HG02870 (cell line): Measurements from ENCODE around the gene CATSPERE.
A peak's percentile ranks its signal among the peaks of the same experiment; 100 is the strongest.
"Not testable (repeated sequence)": the region's sequence is repeated elsewhere in the genome, so short reads cannot be mapped to it uniquely, and the experiment has no call there.

Experiments
- ATAC-seq: cut with Tn5 transposase; IDR thresholded peaks from one replicate; pipeline ENCODE4 v1.9.1; 2021; ENCODE audit warnings: mild to moderate bottlenecking, moderate library complexity; ENCODE audit not compliant: unreplicated experiment

Gene CATSPERE

DNA sequence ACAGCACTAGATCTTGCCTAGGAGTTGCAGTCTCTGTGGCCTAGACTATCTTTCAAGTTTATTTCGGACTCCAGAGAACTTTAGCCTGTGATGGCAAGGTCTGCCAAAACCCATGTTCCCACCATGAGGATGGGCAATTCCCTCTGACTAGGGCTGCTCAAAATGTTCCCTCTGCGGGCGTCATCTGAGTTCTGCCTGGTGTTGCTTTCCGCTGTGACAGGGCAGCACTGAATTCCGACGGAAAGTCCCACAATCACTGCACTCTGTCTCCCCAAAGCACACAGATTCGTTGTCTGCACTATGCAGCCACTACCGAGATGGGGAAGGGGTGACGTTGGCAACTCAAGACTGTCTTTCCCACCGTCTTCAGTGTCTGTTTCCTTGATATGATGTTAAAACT lies 75.2 kb downstream of the CATSPERE start:
- ATAC-seq: no peak

DNA sequence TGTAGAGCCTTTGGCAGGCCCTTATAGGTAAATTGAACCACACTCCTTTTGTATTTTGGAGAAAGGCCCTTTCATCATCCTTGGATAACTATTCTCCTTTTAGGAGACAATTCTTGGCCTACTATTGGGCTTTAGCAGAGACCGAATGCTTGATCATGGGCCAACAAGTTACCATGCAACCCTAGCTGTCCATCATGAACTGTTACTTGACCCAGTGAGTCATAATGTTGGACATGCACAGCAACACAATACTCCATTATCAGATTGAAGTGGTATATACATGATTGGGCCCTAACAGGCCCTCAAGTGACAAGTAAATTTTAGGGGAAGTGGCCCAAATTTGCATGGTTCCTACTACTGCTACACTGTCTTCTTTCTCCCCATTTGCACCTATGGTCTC lies 84.4 kb downstream of the CATSPERE start:
- no peak for ATAC-seq

DNA sequence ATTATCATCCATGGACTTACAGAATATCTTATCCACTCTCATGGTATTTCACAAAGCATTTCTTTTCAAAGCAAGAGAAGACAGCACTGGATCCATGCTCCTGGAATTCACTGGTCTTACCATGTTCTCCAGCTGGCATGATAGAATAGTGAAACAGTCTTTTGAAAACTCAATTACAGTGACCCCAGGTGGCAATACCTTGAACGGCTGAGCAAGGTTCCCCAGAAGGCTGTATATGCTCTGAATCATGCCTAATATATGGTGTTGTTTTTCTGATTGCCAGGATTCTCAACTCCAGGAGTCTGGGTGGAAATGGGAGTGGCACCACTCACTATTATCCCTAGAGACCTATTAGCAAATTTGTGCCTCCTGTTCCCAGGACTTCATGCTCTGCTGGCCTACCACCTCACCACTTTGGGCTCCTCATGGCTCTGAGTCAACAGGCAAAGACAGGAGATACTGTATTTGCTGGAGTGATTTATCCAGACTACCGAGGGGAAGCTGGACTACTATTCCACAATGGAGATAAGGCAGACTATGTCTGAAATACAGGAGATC lies 87.6 kb downstream of the CATSPERE start:
- no peak for ATAC-seq

DNA sequence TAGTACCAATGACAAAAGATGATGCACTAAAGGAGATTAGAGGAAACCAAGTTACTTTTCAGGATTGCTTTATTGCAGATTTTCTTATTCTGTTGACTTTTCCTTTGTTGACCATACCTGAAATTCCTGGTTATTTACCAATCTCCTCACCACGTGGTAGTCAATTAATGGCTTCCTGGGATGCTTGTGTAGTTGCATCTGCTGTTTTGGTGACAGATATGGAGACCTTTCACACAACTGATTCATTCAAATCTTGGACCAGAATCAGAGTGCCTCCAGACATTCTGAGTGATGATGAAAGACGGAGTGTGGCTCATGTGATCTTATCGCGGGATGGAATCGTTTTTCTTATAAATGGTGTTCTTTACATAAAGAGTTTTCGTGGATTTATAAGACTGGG lies 91.3 kb downstream of the CATSPERE start:
- no peak for ATAC-seq

DNA sequence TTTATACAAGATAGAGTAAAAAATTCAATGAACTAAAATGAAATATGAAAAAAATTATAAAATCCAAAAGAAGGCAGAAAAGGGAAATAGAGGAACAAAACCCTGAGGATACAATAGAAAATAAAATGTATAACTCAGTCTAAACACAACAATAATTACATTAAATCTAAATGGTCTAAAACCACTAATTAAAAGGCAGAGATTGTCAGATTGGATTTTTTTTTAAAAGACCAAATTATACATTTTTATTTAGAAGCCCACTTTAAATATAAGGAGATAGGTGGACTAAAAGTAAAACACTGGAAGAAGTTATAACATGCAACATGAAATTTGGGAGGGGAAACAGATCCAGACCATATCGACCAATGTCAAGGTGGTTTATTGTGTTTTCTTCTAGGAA lies 95.2 kb downstream of the CATSPERE start:
- ATAC-seq: no peak

DNA sequence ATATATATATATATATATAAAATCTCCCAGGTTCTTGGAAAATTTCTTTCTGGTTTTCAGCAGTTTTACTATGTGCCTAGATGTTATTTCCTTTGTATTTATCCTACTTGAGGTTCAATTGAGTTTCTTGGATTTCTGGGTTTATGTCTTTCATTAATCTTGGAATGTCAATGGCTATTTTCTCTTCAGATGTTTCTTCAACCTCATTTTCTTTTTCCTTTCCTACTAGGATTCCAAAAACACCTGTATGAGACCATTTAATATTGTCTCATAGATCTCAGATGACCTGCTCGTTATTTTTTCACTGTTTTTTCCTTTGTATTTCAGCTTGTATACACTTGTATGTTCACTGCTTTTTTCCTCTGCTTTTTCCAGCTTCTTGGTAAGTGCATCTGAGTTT lies 96.5 kb downstream of the CATSPERE start:
- no peak for ATAC-seq

DNA sequence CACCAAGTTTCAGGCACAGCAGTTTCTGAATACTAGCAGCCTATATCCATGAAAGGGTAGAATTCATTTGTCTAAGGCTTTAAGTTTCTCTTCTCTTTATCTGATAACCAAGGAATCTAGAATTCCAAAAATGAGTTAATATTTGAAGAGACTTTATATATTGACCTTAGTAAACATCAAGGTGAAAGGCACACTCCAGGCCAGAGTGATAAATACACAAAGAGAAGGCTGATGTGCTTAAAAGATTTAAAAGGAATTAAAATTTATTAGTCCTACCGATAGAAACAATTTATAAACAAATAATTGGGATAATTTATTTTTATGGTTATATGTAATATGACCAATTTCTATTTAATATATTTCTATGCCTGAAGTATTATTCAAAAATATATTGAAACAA lies 98.5 kb downstream of the CATSPERE start:
- ATAC-seq: no peak

DNA sequence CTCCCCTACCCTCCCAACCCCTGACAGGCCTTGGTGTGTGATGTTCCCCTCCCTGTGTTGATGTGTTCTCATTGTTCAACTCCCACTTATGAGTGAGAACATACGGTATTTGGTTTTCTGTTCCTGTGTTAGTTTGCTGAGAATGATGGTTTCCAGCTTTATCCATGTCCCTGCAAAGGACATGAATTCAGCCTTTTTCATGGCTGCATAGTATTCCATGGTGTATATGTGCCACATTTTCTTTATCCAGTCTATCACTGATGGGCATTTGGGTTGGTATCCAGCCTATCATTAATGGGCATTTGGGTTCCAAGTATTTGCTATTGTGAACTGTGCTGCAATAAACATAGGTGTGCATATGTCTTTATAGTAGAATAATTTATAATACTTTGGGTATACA lies 101.8 kb downstream of the CATSPERE start:
- not testable (repeated sequence) for ATAC-seq

DNA sequence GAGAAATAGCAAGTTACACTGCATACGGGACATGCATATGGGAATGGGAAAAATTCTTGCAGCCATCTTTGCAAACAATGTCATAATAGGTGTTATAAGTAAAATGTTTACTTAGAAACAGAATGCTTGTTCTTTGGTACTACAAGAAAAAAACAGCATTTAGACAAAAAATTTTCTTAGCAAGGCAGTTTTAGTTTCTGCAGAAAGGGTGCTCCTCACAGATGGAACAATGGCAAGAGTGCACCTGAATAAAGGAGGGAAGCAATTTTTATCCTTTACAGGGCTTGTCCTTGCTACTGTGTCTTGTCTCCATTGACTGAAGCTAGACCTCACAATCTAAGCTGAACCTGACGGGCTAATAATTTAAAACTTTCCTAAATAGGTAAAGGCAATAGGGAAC lies 112.7 kb downstream of the CATSPERE start:
- no peak for ATAC-seq

DNA sequence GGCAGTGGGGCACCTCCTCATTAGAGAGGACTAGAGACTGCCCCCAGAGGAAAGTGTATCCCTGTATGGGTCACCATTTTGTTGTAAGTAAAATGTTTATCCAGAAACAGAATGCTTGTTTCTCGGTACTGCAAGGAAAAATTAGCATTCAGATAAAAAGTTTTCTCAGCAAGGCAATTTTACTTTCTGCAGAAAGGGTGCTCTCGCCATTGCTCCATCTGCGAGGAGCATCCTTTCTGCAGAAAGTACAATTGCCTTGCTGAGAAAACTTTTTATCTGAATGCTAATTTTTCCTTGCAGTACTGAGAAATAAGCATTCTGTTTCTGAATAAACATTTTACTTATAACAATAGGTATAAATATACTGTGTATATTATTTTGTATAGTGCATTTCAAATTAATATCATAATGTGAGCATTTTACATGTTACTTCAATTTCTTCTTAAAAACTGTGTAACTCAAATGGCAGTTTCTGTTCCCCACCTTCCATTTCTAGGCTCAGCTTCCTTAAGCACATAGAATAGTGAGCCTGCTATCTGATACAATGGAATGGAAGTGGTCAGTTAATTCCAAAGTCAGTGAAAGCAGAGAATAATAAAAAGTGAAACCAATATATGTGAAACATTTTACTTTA lies 115.3 kb downstream of the CATSPERE start:
- ATAC-seq: no peak

DNA sequence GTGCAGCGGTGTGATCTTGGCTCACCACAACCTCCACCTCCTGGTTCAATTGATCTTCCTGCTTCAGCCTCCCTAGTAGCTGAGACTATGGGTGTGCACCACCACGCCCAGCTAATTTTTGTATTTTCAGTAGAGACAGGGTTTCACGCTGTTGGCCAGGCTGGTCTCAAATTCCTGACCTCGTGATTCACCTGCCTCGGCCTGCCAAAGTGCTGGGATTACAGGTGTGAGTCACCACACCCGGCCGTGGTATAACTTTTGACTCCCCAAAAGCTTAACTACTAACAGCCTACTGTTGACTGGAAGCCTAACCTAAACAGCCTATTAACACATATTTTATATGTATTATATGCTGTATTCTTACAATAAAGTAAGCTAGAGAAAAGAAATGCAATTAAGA lies 117.1 kb downstream of the CATSPERE start:
- not testable (repeated sequence) for ATAC-seq

DNA sequence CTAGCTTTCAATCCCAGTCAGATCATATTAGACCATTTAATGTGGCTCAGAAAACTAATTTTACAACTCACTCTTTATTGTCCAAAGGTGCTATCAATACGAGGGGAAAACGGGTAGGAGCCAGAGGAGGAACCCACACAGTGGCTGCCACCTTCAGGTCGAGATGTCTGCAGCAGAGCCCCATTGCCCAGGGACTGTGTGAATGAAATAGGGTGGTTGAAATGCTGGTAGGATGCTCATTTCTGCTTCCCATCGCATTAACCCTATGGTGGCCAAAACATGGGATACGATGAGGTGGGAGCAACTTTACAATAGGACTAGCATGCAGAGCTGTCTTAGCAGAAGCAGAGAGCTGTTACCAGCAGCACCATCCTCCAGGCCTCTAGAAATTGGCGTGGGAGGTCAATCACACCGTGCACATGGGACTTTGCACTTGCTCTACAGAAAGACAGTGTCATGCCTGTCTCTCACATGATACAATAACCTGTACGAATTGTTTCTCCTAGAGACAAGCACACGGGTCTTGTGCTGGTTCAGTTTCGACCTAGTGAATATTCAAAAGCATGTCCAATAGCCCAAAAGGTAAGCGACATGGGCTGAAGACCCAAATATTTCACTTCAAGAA lies 122.4 kb downstream of the CATSPERE start:
- no peak for ATAC-seq

DNA sequence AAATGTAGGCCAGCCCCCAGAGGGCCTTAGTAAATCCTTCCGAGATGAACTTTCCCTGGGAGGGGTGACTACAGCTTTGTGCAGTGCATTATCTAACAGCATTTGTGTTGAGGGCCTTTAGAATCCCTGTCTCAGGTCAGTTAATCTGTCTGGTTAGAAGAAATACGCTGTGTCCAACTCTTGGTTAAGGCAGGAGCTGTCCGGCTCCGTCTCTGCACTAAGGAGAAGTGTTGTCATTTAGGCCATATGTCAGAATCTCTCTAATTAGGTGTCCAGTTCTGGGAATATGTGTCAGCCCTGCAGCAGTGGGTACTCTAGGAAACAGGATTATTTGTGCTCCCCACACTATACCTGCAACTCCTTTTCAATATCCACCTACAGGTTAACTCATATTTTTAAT lies 124.8 kb downstream of the CATSPERE start:
- no peak for ATAC-seq

DNA sequence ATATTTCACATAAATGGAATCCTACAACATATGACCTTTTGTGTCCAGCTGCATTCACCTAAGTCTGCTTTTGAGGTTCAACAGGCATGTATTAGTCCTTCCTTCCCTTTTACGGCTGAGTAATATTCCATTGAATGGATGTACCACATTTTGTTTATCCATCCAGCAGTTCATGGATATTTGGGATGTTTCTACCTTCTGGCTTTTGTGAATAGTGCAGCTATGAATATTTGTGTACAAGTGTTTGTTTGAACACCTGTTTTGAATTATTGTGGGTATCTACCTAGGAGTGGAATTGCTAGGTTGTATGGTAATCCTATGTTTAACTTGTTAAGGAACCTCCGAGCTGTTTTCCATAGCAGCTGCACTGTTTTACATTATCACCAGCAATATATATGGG lies 129.6 kb downstream of the CATSPERE start:
- ATAC-seq: no peak

DNA sequence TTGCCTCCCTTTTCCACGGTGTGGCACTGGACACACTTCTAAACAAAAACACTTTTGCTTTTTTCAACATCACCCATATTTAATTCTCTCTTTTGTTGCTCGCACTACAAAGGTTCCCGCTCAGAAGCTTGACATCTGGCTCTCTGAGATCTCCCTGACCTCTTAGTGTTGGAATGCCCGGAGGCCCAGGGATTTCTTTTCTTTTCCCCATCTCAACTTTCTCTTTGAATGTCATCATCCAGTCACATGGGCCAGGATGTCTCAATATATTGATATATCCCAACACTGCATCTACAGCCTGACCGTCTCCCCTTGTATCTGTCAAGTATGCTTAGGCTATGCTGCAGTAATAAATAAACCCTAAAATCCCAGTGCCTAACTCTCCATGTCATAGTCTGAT lies 137.5 kb downstream of the CATSPERE start:
- ATAC-seq: no peak

DNA sequence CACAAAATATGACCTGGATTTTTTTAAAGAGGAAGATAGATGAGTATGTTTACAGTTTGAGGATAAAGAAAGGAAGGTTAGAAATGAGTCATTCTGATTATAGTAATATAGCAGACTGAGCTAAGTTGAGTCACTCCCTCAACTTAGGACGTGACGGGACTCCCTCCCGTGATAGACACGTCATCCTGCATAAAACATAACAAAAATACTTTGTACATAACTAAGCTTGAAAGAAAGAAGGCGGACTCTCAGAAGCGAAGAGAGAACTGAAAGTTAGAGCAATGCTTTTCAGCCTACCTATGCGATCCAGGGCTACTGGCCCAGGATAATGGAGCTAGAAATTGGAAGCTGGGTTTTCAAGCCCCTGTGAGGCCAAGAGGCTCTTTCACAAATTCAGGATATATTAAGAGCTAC lies 138.9 kb downstream of the CATSPERE start:
- ATAC-seq: peak; percentile 99

DNA sequence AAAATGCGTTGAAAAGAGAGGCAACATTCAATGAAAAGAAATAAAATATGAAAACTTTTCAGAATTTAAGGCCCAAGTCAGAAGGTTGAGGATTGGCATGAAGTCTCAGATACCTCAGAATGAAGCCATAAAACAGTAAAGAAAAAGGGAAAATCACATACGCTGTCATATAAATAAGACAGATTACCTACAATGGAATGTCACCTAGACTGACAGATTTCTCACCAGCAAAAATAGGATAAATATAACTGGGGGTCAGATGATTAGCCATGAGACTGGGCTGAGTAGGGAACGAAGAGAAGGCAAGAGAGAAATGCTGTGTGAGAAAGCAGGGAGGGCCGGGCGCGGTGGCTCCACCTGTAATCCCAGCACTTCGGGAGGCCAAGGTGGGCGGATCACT lies 140.3 kb downstream of the CATSPERE start:
- no peak for ATAC-seq

DNA sequence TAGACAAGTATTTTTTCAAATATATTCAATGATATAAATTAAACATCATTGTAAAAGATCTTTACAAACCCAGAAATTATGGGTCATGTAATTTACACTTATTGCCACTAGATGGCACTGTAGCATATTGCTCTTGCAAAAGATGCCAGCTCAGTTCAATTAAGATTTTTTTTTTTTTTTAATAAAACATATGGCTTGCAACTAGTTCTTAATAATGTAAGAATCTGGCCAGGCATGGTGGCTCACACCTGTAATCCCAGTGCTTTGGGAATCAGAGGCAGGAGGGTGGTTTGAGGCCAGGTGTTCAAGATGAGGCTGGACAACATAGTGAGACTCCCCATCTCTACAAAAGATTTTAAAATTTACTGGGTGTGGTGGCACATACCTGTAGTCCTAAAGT lies 142.4 kb downstream of the CATSPERE start:
- no peak for ATAC-seq

DNA sequence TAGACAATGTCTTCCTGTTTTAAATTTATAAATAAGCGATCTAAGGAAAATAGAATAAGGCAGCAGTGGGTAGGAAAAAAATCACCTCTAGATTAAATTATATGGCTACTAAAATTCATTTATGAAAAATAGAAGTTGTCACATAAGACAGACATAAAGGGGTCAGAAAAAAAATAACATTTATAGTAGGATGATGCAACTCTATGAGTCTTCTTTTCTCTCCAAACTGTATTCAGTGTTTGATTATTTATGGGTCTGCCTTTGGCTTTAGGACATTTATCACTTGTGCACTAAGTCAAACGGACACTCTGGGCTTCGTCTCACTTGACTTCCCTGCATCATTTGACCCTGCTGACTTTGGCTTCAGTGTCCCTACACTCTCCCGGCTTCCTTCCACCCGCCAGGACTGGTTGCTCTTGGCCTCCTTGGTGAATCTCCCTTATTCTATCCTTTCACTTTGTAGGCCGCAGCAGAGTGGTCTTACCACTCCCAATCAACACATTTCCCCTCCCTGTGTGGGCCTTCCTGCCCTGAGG lies 144.8 kb downstream of the CATSPERE start:
- ATAC-seq: no peak

DNA sequence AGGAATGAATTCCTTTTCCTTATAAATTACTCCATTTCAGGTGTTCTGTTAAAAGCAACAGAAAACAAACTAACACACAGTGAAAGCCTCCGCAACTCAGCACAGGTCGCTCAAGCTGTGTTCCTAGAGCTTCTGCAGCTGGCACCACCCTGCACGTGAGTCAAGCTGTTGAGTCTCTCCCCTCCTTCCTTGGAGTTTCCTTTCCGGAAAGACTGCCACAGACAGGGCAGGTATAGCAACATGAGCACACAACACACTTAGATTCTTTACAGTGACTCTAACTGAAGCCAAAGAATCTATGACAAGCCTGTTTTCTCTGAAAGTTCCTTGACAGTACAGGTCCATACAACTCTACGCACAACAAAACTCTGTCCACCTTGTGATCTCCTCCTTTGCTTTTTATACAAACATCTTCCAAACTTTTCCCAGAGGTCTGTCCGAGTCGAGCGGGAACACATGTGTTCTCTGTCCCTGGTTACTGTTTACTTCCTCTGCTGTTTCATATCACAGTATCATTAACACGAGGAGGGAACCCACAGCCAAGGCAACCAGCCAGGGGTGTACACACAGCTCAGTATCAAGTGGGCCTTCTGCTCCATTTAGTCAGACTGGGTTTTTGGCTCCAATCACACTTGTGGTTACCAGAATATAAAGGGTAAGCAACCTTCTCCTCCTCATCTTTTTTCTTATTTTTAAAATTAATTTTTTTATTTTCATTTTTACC lies 153.2 kb downstream of the CATSPERE start:
- no peak for ATAC-seq

DNA sequence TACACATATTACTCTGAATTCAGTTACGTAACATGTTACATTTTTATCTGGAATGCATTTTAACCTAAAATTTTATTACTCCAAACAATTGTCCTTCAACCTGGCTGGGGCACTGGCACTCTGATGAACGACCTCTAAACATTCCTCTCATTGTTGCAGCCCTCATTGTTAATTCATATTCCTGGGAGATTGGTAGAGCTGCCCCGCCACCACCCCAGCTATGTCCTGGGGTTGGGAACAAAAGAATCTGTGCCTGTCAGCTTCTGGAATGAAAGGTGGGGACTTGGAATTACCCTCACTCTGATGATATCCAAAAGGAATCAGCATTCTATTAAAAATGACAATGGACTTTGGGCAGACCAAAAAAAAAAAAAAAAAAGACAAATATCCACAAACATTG lies 153.8 kb downstream of the CATSPERE start:
- no peak for ATAC-seq

DNA sequence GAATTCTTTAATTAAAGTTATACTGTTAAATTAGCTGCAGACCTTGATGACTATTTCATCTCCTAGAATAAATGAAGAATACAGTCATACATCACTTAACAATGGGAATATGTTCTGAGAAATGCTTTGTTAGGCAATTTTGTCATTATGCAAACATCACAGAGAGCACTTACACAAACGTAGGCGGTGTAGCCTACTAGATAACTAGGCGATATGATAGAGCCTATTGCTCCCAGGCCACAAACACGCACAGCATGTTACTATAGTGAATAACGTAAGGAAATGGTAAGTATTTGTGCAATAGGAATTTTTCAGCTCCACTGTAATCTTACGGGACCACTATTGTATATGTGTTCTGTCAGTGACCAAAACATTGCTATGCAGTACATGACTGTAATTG lies 154.2 kb downstream of the CATSPERE start:
- ATAC-seq: no peak
